Naive thymus-derived CD4-positive, alpha-beta T cell (primary cell): ENCODE data around the gene BID. TPM values are rescaled to one million over a fixed set of nuclear protein-coding genes. Genes with fewer than 3 reads are reported as not detected.

ENCODE experiments used
- microRNA-seq: library from miRNA; unstranded; fragments of <30 nt; microRNA quantifications from one replicate; pipeline ENCODE4 v1.2.0, GENCODE V29; 2022; ENCODE audit warnings: borderline microRNAs expressed
- polyA plus RNA-seq, 2 donors: library from polyadenylated mRNA; unstranded; fragments of 300-500 nt; fragmentation: Illumina TruSeq; gene quantifications; one replicate each; pipeline ENCODE4 v1.2.3, GENCODE V29; 2021
- total RNA-seq, 6 experiments: library from RNA in 5 of 6; stranded (reverse) in 5 of 6; gene quantifications; 1 replicate in 5 of 6; 2 replicates in 1 of 6; pipeline ENCODE4 v1.2.3 and lab custom pipeline; 2021 to 2026

The BID gene
- total and polyA plus RNA-seq, 7 experiments from 2014 or later, result 15.4 to 66.2 (median 32.1) TPM

Small RNA genes lying within 50 kb of the gene (microRNA-seq; reads per million reads assigned to microRNA genes)
- not detected for gene MIR3198-1

Other genes with a start within 250 kb of the BID start
- not detected for gene SLC25A18, start 211.0 kb downstream of the BID start, total RNA-seq
- under 1 TPM in 1 of 2 donors, not detected in 1; 0.08 TPM for gene SLC25A18, start 211.0 kb downstream of the BID start, polyA plus RNA-seq
- 100 to 1,000 TPM in 1 of 5 experiments, 10 to 100 TPM in 4; 51.0 to 101 (median 80.4) TPM for gene ATP6V1E1, start 145.7 kb downstream of the BID start, total RNA-seq
- 100 to 1,000 TPM in 1 of 2 donors, 10 to 100 TPM in 1; 92.2 to 120 TPM for gene ATP6V1E1, start 145.7 kb downstream of the BID start, polyA plus RNA-seq
- 10 to 100 TPM; 21.9 to 39.1 (median 32.8) TPM for gene BCL2L13, start 135.7 kb downstream of the BID start, total RNA-seq
- 10 to 100 TPM; 44.9 to 48.0 TPM for gene BCL2L13, start 135.7 kb downstream of the BID start, polyA plus RNA-seq